NCI-H446 (cell line): Measurements from ENCODE around the gene IZUMO1.
"Not testable (repeated sequence)": the region's sequence is repeated elsewhere in the genome, so short reads cannot be mapped to it uniquely, and the experiment has no call there.

Experiments
- DNase-seq, 2 experiments: peaks; one replicate each; lab custom pipeline; 2025; lab: John Stamatoyannopoulos, UW

The IZUMO1 gene

DNA sequence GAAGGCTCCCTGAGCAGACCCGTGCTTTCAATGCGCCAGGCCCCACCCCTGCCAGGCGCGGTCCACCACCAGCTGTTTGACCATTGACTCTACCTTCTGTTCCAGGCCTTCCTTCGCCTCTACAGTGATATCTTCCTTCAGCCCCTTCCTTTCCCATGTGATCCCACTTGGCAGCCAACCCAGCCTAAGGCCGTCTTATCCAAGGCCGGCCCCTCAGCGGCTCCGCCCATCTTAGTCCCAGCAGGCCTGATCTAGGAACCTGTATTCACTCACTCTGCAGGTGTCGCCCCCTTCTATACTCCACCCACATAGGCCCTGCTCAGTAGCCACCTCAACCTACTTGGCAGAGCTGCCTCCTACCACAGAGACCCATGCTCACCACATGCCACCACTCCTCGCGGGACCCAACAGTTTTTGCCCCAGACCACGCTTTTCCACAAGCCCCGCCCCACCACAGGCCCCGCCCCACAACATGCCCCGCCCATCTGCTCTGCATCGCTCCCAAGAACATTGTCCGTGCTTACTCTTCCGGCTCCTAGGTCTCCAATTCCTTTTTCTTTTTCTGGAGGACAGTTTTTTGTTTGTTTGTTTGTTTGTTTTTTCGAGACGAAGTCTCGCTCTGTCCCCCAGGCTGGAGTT lies 9.2 kb downstream of the IZUMO1 start:
- DNase-seq: no peak

DNA sequence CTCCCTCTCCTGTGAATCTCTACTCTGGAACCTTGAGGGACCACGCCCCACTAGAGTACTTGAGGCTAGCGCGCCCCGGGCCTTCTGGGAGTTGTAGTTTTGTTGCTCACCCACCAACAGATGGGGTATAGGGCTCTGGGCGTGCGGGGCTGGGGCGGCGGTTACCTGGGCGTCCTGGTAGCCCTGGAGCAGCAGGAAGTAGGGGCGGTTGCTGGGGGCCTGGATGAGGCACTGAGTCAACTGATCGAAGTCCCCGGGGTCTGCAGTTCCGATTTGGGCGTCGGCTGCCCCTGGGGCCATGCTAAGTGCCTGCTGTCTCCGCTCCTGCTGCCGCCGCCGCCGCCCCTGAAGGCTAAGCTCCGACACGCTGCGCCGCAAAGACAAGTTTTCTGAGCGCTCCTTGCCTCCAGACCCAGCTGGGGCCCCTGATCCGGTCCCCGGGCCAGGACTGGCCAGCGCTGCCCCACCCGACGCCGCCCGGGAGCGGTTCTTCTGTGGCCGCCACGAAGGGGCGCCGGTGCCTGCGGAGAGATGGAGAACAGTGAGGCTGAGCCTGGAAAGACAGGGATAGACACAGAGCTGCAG lies 11.6 kb downstream of the IZUMO1 start:
- no peak for DNase-seq

GRCh38 chr19:48734625-48735024 lies 12.1 kb downstream of the IZUMO1 start:
- no peak for DNase-seq

GRCh38 chr19:48731452-48731851 lies 15.3 kb downstream of the IZUMO1 start:
- no peak for DNase-seq

GRCh38 chr19:48728911-48729664 lies 17.6 kb downstream of the IZUMO1 start:
- DNase-seq: no peak

- no peak for DNase-seq
Measured at GRCh38 chr19:48726556-48726955, 20.2 kb downstream of the IZUMO1 start.

- DNase-seq: peak; percentile 62 to 64
Measured at GRCh38 chr19:48724796-48725753, 21.6 kb downstream of the IZUMO1 start.

DNA sequence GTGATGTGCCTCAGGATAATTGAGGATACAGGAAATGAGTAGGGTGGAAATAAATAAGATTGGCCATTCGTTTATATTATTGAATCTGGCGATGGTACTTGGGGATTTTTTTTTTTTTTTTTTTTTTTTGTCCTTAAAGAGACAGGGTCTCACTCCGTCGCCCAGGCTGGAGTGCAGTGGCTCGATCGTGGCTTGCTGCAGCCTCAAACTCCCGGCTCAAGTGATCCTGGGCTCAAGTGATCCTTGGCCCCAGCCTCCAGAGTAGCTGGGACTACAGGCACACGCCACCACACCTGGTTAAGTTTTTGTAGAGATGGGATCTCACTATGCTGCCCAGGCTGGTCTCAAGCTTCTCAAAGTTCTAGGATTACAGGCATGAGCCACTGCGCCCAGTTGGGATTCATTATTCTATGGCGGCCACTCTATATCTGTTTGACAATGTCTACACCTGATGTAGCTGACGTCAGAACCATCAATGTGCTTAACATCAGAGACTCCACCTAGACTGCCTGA lies 24.5 kb downstream of the IZUMO1 start:
- DNase-seq: no peak

GRCh38 chr19:48720613-48721296 lies 26.0 kb downstream of the IZUMO1 start:
- peak; percentile 99 to 100 for DNase-seq

- no peak for DNase-seq
Measured at GRCh38 chr19:48720251-48720612, 26.5 kb downstream of the IZUMO1 start.

GRCh38 chr19:48719263-48720171 lies 27.2 kb downstream of the IZUMO1 start, which contains the start of gene MAMSTR:
TSS of gene MAMSTR (minus strand) at chr19:48719725. CDS start at chr19:48719031, 694 bp downstream.
- no peak for DNase-seq

DNA sequence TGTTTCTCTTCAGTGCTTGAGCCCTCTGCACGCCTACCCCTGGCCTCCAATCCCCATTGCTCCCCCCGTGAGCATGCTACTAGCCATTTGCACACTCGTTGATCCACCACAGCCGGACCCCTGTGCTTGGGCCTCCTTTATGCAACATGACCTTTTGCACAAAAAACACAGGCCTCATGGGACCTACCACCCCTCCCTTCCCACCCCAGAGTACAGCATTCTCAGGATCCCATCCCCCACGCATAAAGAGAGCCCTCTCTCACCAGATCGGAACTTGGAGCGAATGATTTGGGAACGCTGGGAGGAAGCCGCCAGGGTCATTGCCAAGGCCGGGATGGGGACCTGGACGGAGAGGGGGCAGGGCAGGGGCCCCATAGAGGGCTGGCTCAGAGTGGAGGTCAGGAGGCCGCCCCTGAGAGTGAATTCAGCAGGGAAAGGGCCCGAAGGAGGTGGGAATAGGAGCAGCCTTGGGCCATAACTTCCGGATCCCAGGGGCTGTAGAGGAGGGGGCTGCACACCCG lies 27.9 kb downstream of the IZUMO1 start:
- DNase-seq: no peak

- not testable (repeated sequence) for DNase-seq
Measured at GRCh38 chr19:48718106-48718505, 28.6 kb downstream of the IZUMO1 start.

- peak; percentile 73 to 97 for DNase-seq
Measured at GRCh38 chr19:48716562-48717291, 30.0 kb downstream of the IZUMO1 start.

DNA sequence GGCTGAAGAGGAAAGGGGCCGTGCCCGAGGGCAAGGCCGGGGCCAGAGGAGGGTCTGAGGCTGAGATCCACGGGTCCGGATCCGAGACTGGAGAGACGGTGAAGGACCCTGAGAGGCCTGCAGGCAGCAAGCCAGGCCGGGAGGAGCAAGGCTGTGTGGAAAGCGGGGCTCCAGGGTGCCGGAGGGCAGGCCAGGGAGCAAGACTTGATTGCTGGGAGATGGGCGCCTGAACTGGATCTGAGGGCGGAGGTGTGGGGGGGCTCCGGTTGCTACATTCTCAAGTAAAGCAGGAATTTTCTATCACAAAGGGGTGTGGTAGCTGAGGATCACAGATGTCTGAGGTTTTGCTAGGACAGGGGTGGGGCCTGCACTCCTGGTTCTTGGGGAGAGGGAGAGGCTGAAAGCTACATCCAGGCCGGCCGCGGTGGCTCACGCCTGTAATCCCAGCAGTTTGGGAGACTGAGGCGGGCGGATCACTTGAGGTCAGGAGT lies 31.0 kb downstream of the IZUMO1 start:
- no peak for DNase-seq

DNA sequence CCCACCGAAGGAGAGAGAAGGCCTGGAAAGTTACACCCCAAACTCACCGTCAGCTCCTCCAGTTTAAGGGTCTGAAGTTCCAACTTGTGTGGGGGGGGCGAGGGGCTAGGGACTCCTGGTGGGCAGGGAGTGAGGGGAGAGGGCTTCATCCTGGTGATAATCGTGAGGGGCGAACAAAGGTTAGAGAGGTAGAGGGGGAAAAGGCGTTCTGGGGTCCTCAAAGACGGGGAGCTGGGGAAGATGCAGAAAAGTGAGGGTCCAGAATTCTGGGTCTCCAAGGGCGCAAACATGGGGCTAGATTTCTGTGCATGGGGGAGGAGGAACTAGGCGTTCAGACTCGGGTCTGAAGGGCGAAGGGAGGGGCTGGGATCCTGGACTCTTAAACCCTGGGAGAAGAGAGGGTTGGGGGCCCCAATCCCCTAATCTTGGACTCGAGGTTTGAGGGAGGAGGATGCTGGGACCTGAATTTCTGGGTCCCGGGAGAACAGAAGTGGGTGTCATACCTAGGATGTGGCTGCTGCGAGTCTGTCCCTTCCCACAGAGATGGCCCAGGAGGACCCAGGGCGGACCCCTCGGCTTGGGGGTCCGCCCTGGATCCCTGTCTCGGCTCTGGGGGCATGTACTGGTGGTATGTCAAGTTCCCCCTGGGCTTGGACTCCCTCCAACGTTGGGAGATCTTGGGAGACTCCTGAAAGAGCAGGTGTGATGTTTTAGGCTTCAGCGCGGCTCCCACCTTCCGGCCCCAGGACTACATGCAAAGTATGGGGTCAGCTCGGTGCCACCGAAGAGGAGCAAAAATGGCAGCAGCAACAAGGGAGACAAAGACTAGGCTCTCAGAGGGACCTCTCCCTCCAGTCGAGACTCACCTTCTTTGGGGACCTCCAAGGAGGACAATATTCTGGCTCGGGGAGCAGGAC lies 31.7 kb downstream of the IZUMO1 start:
- DNase-seq: no peak

- peak; percentile 91 to 97 for DNase-seq
Measured at GRCh38 chr19:48713864-48714755, 32.6 kb downstream of the IZUMO1 start.
